ENCODE measurements around the gene TBC1D19.

DNA sequence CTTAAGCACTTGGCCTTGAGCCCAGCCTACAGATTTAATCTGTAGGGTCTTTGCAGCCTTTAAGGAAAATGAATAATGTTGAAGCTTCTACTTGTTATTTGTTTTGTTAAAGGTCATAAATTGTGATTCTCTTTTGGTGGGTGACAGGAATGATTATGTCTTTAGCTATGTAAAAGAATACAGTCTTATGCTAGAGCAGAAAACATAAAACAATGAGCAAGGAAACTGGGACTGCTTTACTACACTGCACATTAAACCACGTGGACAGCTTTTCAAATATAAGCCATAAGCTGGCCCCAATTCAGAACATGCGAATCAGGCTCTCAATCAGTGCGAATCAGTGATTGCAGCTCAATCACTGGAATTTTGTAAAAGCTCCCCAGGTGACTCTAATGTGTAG is 40.9 kb upstream of the TBC1D19 start:
- TF ChIP-seq CTCF (IDR thresholded peaks at IDR 0.05) (no peak), POLR2A (IDR thresholded peaks at IDR 0.05) (no peak)

All from thyroid gland (tissue), 4 donors.